ENCODE data around the gene ACTBL2. TPM values are rescaled to one million over a fixed set of nuclear protein-coding genes. Genes with fewer than 3 reads are reported as not detected.
"Not testable (repeated sequence)": the region's sequence is repeated elsewhere in the genome, so short reads cannot be mapped to it uniquely, and the experiment has no call there.

ACTBL2 gene
- total RNA-seq, 1 donor from 2014 or later: 2.8 TPM

GRCh38 chr5:57494104-57495098 is 11.8 kb upstream of the ACTBL2 start:
- no peak for DNase-seq (ENCODE audit: extremely low read depth, low read depth, low spot score)

DNA sequence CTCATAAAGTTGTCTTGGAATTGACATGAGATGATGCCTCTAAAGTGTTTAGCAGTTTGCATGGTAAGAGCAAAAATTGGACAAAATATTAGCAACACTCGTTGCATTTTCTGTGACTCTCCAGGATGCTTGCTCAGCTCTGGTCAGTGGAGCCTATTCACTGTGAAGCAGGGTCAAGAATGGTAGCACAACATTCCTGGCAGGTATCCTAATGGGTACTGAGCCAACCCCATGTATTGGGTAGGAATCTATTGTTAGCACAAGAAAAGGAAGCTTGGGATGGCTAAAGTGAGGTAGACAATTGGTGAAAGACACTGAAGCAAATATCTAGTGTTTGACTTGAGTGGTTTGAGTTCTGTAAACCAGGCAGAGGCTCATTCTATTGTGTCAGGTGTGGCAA is 10.4 kb upstream of the ACTBL2 start:
- no peak for DNase-seq (ENCODE audit: extremely low read depth, low read depth, low spot score)

DNA sequence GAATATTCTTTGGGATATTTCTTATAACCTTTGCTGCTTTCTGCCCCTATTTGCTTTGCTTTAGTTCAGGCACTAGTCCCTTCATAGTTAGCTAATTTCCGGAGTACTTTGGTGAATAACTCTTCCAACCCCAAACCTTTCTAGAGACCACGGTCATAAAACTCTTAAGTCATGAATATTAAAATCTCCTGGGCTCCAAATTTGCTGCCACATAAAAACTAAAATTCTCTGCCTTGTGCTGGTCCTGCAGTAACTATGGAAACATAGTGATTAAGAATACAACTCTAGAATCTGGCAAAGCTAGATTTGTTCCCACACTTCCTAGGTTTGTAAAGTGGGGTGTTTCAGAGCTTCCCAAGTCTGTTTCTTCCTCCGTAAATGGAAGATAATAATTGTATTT is 10.0 kb upstream of the ACTBL2 start:
- no peak for DNase-seq (ENCODE audit: extremely low read depth, low read depth, low spot score)

GRCh38 chr5:57491369-57491965 is 8.9 kb upstream of the ACTBL2 start:
- DNase-seq (ENCODE audit: extremely low read depth, low read depth, low spot score): no peak

- no peak for DNase-seq (ENCODE audit: extremely low read depth, low read depth, low spot score)
Observed at GRCh38 chr5:57488215-57488955, 5.8 kb upstream of the ACTBL2 start.

GRCh38 chr5:57486027-57486602 is 3.5 kb upstream of the ACTBL2 start:
- no peak for DNase-seq (ENCODE audit: extremely low read depth, low read depth, low spot score)

DNA sequence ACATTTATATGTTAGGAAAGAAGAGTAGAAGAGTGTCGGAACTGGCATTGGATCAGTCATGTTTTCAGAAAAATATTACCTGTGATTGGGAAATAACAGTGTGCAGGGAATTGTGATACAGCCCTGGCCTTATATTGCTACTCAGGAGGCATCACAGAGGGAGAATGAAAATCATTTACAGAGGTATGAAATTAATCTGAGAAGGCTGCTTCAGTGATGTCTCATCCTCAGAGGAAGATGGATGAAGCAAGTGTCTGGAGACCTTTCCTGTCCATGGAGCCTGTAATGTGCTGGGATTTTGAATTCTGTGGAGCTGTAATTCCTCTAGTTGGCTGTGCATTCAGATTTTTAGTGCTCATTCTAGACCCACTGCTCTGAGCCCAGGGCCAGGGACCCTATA is 3.8 kb downstream of the ACTBL2 start:
- DNase-seq (ENCODE audit: extremely low read depth, low read depth, low spot score): no peak

DNA sequence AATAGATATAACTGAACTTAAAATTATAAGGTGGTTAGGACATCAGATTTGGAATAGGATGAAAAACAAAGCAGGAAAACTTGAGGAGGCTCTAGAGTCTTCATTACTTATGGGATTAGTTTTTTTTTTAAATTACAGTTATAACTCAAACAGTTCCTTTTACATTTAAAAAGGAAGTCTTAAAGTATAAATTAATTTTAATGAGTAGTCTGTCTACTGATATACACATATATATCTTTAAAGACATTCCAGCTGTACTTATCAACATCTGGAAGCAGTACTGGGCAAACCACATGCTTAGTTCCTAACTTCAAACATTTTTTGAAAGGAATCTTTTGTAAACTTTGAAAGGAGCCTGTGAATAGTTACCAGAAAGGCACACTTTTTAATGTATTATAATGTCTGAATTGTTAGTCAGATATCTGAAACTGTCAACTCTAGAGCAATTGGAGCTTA is 6.0 kb downstream of the ACTBL2 start:
- DNase-seq (ENCODE audit: extremely low read depth, low read depth, low spot score): no peak

- no peak for DNase-seq (ENCODE audit: extremely low read depth, low read depth, low spot score)
Observed at GRCh38 chr5:57470339-57470738, 12.3 kb downstream of the ACTBL2 start.

GRCh38 chr5:57468481-57469163 is 14.0 kb downstream of the ACTBL2 start:
- DNase-seq (ENCODE audit: extremely low read depth, low read depth, low spot score): no peak

- DNase-seq (ENCODE audit: extremely low read depth, low read depth, low spot score): no peak
Observed at GRCh38 chr5:57466544-57466943, 16.1 kb downstream of the ACTBL2 start.

- not testable (repeated sequence) for DNase-seq (ENCODE audit: extremely low read depth, low read depth, low spot score)
Observed at GRCh38 chr5:57460056-57460455, 22.6 kb downstream of the ACTBL2 start.

- DNase-seq (ENCODE audit: extremely low read depth, low read depth, low spot score): no peak
Observed at GRCh38 chr5:57458443-57458842, 24.2 kb downstream of the ACTBL2 start.

DNA sequence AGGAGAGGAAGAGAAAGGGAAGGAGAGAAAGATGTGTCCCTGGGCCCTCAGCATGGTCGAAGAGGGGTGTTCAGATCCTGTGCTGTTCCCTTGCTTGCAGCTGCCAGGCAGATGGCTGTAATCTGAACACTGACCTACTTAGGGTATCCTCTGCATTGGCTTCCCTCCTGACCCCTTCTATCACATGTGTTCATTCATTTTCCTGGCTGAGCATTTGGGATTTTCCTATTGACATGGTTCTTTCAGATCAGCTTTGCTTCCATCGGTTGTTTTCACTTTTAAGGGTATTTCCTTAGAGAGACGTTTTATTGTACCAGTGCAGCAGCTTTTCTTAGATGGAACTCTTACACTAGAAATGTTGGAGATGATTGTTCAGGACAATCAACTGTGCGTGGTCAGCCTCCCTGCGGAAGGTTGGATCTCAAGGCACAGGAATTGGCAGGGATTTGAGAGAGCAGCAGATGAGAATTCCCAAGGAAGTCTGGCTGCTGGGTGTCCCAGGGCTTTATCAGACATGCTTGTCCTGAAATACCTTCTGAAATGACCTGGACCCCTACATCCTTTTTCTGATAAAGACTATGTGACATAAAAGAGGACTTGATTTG is 26.0 kb downstream of the ACTBL2 start:
- no peak for DNase-seq (ENCODE audit: extremely low read depth, low read depth, low spot score)

DNA sequence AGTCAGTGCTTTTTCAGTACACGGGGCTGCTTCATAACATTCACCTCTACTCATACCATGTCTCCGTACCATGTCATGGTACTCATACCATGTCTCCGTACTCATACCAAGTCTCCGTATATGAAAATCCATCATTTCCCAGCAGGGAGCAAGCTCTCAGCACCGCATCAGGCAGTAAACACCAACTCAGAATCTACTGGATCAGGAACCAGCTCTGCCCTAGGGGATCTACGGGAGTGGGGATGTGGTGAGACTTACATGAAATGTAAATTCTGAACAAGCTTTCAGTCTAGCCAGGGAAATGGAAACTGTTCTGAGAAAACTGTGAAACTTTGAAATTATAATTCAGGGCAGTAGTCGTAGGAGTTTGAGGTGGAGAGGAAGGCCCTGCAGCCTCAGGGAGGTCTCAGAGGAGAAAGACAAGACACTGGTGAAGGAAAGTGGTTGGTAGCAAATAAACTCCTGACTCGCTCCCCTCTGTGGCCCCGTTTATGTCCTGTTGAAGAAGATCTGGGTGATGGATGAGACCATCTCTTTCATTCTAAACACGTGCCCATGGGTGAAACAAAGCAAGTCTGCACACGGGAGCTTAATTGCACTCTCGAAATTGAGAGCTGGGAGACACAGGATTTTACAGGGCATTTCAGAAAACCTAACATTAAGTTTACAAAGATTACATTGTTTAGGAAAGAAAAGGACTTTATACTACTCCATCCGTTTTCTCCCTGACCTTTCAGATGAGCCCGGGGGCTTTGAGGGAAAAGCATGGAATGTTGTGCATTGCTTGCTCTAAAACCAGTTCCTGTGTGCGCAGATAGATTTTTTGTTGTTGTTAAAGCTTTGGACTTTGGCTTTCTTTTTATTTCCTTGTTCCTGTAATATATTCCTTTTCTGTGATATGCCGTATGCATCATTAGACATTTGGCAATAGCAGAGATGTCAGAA is 26.8 kb downstream of the ACTBL2 start:
- DNase-seq (ENCODE audit: extremely low read depth, low read depth, low spot score): no peak

DNA sequence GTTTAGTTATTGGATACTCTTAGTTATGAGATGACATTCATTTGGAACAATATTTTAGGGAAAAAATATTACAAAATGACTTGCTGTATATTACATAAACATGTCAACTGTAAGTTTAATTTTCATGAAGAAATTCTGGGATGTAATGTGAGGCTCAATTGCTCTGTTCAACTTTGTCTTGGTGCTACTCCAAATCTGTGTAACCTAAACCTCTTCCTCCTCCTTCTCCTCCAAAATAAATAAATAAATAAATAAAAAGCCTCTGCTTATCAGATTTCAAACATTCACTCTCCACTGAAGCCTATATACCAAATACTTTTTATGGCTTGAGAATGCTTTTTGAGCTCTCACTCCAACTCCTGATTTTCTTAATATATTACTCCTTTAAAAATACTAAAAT is 27.7 kb downstream of the ACTBL2 start:
- DNase-seq (ENCODE audit: extremely low read depth, low read depth, low spot score): no peak

GRCh38 chr5:57453728-57454127 is 28.9 kb downstream of the ACTBL2 start:
- no peak for DNase-seq (ENCODE audit: extremely low read depth, low read depth, low spot score)

GRCh38 chr5:57452885-57453284 is 29.7 kb downstream of the ACTBL2 start:
- DNase-seq (ENCODE audit: extremely low read depth, low read depth, low spot score): no peak
